Measurements from ENCODE around the gene TGFA. TPM values are rescaled to one million over a fixed set of nuclear protein-coding genes. Genes with fewer than 3 reads are reported as not detected.

Gene TGFA
- total RNA-seq, 2 donors from 2014 or later, result 2.0 to 3.2 TPM

GRCh38 chr2:70520825-70521224 is 32.8 kb downstream of the TGFA start:
- Histone ChIP-seq H3K9me3 (ENCODE audit: control insufficient read depth, low read length) (no peaks in the 10 kb centered on the region), H3K27ac (ENCODE audit: low read depth, low read length) (no peak overlapping the region), H3K4me1 (ENCODE audit: control insufficient read depth, insufficient read depth, low read length) (peaks cover 6% of the 10 kb centered on the region), H3K4me3 (ENCODE audit: low read length) (no peak overlapping the region), H3K9ac (ENCODE audit: extremely low read depth, low read length, poor library complexity, severe bottlenecking) (no peak overlapping the region), H3K36me3 (ENCODE audit: control insufficient read depth, insufficient read depth, low read length) (no peaks in the 10 kb centered on the region), H3K27me3 (ENCODE audit: control insufficient read depth, insufficient read depth, low read length, poor library complexity, severe bottlenecking) (no peaks in the 10 kb centered on the region)
- no peaks in the 10 kb centered on the region for H3K9me3 Mint-ChIP-seq
- H3K4me1 Mint-ChIP-seq, result peaks cover 15% of the 10 kb centered on the region
- H3K27me3 Mint-ChIP-seq (ENCODE audit: insufficient read depth), result peaks cover 8% of the 10 kb centered on the region
- no peak overlapping the region for H3K27ac Mint-ChIP-seq
- no peaks in the 10 kb centered on the region for H3K36me3 Mint-ChIP-seq (ENCODE audit: low read depth)
- TF ChIP-seq CTCF (conservative IDR thresholded peaks at IDR 0.05), result no peak
- H3K4me3 Mint-ChIP-seq, result no peak overlapping the region
- WGBS, 2 experiments (ENCODE audit: insufficient coverage in 1 of 2, insufficient read length in 1 of 2), result 89 to 100% methylated on average over 3 of the region's 3 CpGs
- DNase-seq, result no peak

- Histone ChIP-seq H3K36me3 (ENCODE audit: control insufficient read depth, insufficient read depth, low read length) (no peaks in the 10 kb centered on the region), H3K4me3 (ENCODE audit: low read length) (no peak overlapping the region), H3K9me3 (ENCODE audit: control insufficient read depth, low read length) (no peaks in the 10 kb centered on the region), H3K9ac (ENCODE audit: extremely low read depth, low read length, poor library complexity, severe bottlenecking) (no peak overlapping the region), H3K27me3 (ENCODE audit: control insufficient read depth, insufficient read depth, low read length, poor library complexity, severe bottlenecking) (no peaks in the 10 kb centered on the region), H3K27ac (ENCODE audit: low read depth, low read length) (no peak overlapping the region), H3K4me1 (ENCODE audit: control insufficient read depth, insufficient read depth, low read length) (peaks cover 6% of the 10 kb centered on the region)
- no peak for DNase-seq
- no peak for TF ChIP-seq CTCF (conservative IDR thresholded peaks at IDR 0.05)
- WGBS, 2 experiments (ENCODE audit: insufficient coverage in 1 of 2, insufficient read length in 1 of 2), result 89 to 100% methylated on average over 2 of the region's 2 CpGs
- peaks cover 15% of the 10 kb centered on the region for H3K4me1 Mint-ChIP-seq
- H3K27ac Mint-ChIP-seq, result no peak overlapping the region
- H3K27me3 Mint-ChIP-seq (ENCODE audit: insufficient read depth), result peaks cover 8% of the 10 kb centered on the region
- H3K4me3 Mint-ChIP-seq, result no peak overlapping the region
- no peaks in the 10 kb centered on the region for H3K9me3 Mint-ChIP-seq
- H3K36me3 Mint-ChIP-seq (ENCODE audit: low read depth), result no peaks in the 10 kb centered on the region
Measured at GRCh38 chr2:70519453-70519852, 34.2 kb downstream of the TGFA start.

GRCh38 chr2:70518557-70518956 is 35.1 kb downstream of the TGFA start:
- Histone ChIP-seq H3K9ac (ENCODE audit: extremely low read depth, low read length, poor library complexity, severe bottlenecking) (no peak overlapping the region), H3K27me3 (ENCODE audit: control insufficient read depth, insufficient read depth, low read length, poor library complexity, severe bottlenecking) (no peaks in the 10 kb centered on the region), H3K36me3 (ENCODE audit: control insufficient read depth, insufficient read depth, low read length) (no peaks in the 10 kb centered on the region), H3K9me3 (ENCODE audit: control insufficient read depth, low read length) (no peaks in the 10 kb centered on the region), H3K27ac (ENCODE audit: low read depth, low read length) (no peak overlapping the region), H3K4me1 (ENCODE audit: control insufficient read depth, insufficient read depth, low read length) (no peaks in the 10 kb centered on the region), H3K4me3 (ENCODE audit: low read length) (no peak overlapping the region)
- Mint-ChIP-seq H3K4me1 (peaks cover 7% of the 10 kb centered on the region), H3K27me3 (ENCODE audit: insufficient read depth) (peaks cover 8% of the 10 kb centered on the region), H3K36me3 (ENCODE audit: low read depth) (no peaks in the 10 kb centered on the region), H3K9me3 (no peaks in the 10 kb centered on the region), H3K4me3 (no peak overlapping the region), H3K27ac (no peak overlapping the region)
- TF ChIP-seq CTCF (conservative IDR thresholded peaks at IDR 0.05), result no peak
- DNase-seq, result no peak
- 95% methylated on average over 1 of the region's 1 CpG; no CpG with 5 or more reads in 1 of the 2 experiments for WGBS, 2 experiments (ENCODE audit: insufficient coverage in 1 of 2, insufficient read length in 1 of 2)
